ENCODE data around the gene LMTK2.

The LMTK2 gene

GRCh38 chr7:98156700-98157099 is 50.0 kb downstream of the LMTK2 start:
- Histone ChIP-seq H3K9me3 (ENCODE audit: severe bottlenecking) (no peaks in the 10 kb centered on the region), H3K36me3 (ENCODE audit: low read depth) (peaks cover 23% of the 10 kb centered on the region)
- no peak for ATAC-seq (ENCODE audit: low read depth)

GRCh38 chr7:98157761-98158160 is 51.1 kb downstream of the LMTK2 start:
- ATAC-seq (ENCODE audit: low read depth) = no peak
- Histone ChIP-seq H3K36me3 (ENCODE audit: low read depth) (peaks cover 23% of the 10 kb centered on the region), H3K27me3 (ENCODE audit: insufficient read depth, poor library complexity, severe bottlenecking) (no peaks in the 10 kb centered on the region), H3K27ac (ENCODE audit: poor library complexity, severe bottlenecking) (no peak overlapping the region), H3K4me3 (ENCODE audit: severe bottlenecking) (no peak overlapping the region), H3K9me3 (ENCODE audit: severe bottlenecking) (no peaks in the 10 kb centered on the region), H3K4me1 (ENCODE audit: insufficient read depth, poor library complexity, severe bottlenecking) (peaks cover 4% of the 10 kb centered on the region)
- DNase-seq (ENCODE audit: low spot score) = no peak
- no peak for TF ChIP-seq CTCF (IDR thresholded peaks at IDR 0.05; ENCODE audit: poor library complexity, severe bottlenecking)

More at GRCh38 chr7:98156700-98157099, 50.0 kb downstream of the LMTK2 start:
- no peaks in the 10 kb centered on the region for H3K27me3 ChIP-seq (ENCODE audit: insufficient read depth, poor library complexity, severe bottlenecking)
- H3K27ac ChIP-seq (ENCODE audit: poor library complexity, severe bottlenecking) = no peak overlapping the region
- no peak for DNase-seq (ENCODE audit: low spot score)
- no peaks in the 10 kb centered on the region for H3K4me1 ChIP-seq (ENCODE audit: insufficient read depth, poor library complexity, severe bottlenecking)
- no peak overlapping the region for H3K4me3 ChIP-seq (ENCODE audit: severe bottlenecking)
- TF ChIP-seq CTCF (IDR thresholded peaks at IDR 0.05; ENCODE audit: poor library complexity, severe bottlenecking) = no peak

GRCh38 chr7:98162758-98163157 is 56.1 kb downstream of the LMTK2 start:
- no peaks in the 10 kb centered on the region for H3K27me3 ChIP-seq (ENCODE audit: insufficient read depth, poor library complexity, severe bottlenecking)
- H3K4me3 ChIP-seq (ENCODE audit: severe bottlenecking) = no peak overlapping the region
- DNase-seq (ENCODE audit: low spot score) = no peak
- no peak for TF ChIP-seq CTCF (IDR thresholded peaks at IDR 0.05; ENCODE audit: poor library complexity, severe bottlenecking)
- no peaks in the 10 kb centered on the region for H3K9me3 ChIP-seq (ENCODE audit: severe bottlenecking)
- H3K27ac ChIP-seq (ENCODE audit: poor library complexity, severe bottlenecking) = peak overlapping the region; percentile 63
- peaks cover 24% of the 10 kb centered on the region for H3K4me1 ChIP-seq (ENCODE audit: insufficient read depth, poor library complexity, severe bottlenecking)
- H3K36me3 ChIP-seq (ENCODE audit: low read depth) = peaks cover 10% of the 10 kb centered on the region
- no peak for ATAC-seq (ENCODE audit: low read depth)

DNA sequence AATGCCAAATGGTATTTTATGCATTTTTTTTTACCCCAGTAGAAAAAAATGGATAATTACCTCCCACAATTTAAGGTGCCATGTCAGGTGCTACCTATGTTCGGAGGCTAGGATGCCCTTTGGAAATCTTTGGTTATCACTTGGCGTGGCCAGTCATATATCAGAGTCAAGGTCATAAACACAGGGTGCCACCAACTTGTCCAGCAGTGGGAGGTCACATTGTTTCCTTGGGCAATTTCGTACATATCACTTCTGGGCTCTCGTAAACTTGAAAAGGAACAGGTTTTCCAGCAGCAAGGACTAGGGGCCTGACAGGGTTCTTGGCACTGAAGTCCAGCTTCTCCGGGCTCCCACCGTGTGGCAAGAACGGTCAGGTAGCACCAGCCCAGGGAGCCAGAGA is 56.6 kb downstream of the LMTK2 start:
- TF ChIP-seq CTCF (IDR thresholded peaks at IDR 0.05; ENCODE audit: poor library complexity, severe bottlenecking) = no peak
- no peak for DNase-seq (ENCODE audit: low spot score)
- no peak for ATAC-seq (ENCODE audit: low read depth)
- Histone ChIP-seq H3K4me3 (ENCODE audit: severe bottlenecking) (no peak overlapping the region), H3K27ac (ENCODE audit: poor library complexity, severe bottlenecking) (peak overlapping the region; percentile 63), H3K9me3 (ENCODE audit: severe bottlenecking) (no peaks in the 10 kb centered on the region), H3K27me3 (ENCODE audit: insufficient read depth, poor library complexity, severe bottlenecking) (no peaks in the 10 kb centered on the region), H3K4me1 (ENCODE audit: insufficient read depth, poor library complexity, severe bottlenecking) (peaks cover 24% of the 10 kb centered on the region), H3K36me3 (ENCODE audit: low read depth) (peaks cover 10% of the 10 kb centered on the region)

DNA sequence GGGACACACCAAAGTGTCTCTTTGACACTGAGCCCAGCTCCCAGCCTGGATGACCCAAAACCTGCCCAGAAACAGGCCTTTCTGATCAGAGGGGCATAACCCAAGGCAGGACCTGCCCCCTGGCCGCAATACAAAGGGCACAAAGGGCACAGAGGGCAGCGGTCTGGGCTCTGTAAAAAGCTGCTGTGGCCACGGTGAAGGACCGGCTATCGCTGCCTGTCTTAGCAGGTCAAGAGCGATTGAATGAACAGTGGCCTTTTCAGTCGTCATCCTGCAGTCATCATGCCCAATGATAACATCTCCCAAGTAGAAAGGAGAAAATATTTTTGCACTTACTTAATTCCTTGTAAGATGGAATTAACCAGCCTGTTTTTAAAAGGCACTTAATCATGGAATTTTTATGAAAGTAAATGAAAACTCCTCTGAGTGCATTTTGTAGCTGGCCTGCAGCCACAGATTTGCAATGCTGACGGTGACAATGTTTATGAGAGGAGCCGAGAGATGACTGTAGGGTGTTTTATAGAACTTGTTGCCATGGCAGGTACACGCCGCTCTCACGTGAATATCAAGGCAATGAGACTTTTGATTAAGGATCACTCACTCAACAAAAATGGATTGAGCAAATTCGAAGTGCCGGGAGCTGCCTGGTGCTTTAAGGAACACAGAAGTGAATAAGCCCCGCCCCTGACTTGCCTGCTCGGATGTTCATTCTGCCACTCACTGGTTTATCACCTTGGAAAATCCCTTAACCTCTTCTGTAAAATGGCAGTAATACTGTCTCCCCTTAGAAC is 57.2 kb downstream of the LMTK2 start:
- Histone ChIP-seq H3K9me3 (ENCODE audit: severe bottlenecking) (no peaks in the 10 kb centered on the region), H3K4me1 (ENCODE audit: insufficient read depth, poor library complexity, severe bottlenecking) (peaks cover 24% of the 10 kb centered on the region), H3K27me3 (ENCODE audit: insufficient read depth, poor library complexity, severe bottlenecking) (no peaks in the 10 kb centered on the region), H3K27ac (ENCODE audit: poor library complexity, severe bottlenecking) (peak overlapping the region; percentile 63), H3K4me3 (ENCODE audit: severe bottlenecking) (no peak overlapping the region), H3K36me3 (ENCODE audit: low read depth) (peaks cover 10% of the 10 kb centered on the region)
- DNase-seq (ENCODE audit: low spot score) (peak; percentile 77), ATAC-seq (ENCODE audit: low read depth) (peak; percentile 71)
- no peak for TF ChIP-seq CTCF (IDR thresholded peaks at IDR 0.05; ENCODE audit: poor library complexity, severe bottlenecking)

Data from RWPE2 (cell line).